HL-60 (cell line): ENCODE results near the gene TP53TG5.

Experiments used
- CTCF ChIP-seq: IDR thresholded peaks from one replicate; pipeline ENCODE4 v1.5.1; 2011; ENCODE audit warnings: low read length, control low read depth, inconsistent platforms; ENCODE audit not compliant: insufficient read depth
- GABPA ChIP-seq: IDR thresholded peaks from 2 replicates; pipeline ENCODE4 v1.6.1; 2012; ENCODE audit warnings: low read depth
- POLR2AphosphoS5 ChIP-seq: IDR thresholded peaks from 2 replicates; pipeline ENCODE4 v1.6.1; 2012; ENCODE audit warnings: low read depth

- TF ChIP-seq CTCF (no peak), GABPA (no peak), POLR2AphosphoS5 (no peak)
These were observed 37.8 kb downstream of the TP53TG5 start for GRCh38 chr20:45340236-45340847.
